Measurements from ENCODE around the gene TBC1D13. TPM values are rescaled to one million over a fixed set of nuclear protein-coding genes. Genes with fewer than 3 reads are reported as not detected.
A peak's percentile ranks its signal among the peaks of the same experiment; 100 is the strongest.

The TBC1D13 gene
- total and polyA plus RNA-seq, 2 of the 13 experiments (the other 11 are each of a cell fraction or from before 2014, with no cell fraction given), result 17.9 to 19.7 TPM

DNA sequence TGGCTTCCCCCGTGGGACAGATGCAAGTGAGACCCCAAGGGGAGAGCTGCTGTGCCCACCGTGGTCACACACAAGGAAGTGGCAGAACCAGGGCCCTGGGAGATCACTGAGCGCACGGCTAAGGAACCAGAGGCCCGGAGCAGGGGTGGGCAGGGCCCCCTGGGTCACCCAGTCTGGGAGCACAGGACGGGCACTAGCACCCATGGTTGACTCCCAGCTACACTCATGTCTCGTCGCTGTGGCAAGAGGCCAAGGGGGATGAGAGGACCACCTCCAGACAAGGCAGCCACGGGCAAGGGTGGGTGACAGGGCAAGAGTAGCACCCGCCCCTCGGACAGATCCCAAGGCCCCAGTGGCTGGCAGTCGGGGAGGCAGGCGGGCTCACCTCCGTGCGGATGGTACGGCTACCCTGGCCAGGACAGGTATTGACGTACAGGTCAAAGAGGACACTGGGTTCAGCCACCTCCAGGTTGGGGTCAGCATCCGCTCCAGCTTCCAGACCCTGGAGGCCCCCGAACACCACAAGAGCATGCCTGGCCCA is 36.4 kb downstream of the TBC1D13 start:
- CTCF ChIA-PET (ENCODE audit: low intra/inter-chr PET ratio, low total read pairs), result no interaction called here
- Histone ChIP-seq H3K9me3 (ENCODE audit: low read length) (no peaks in the 10 kb centered on the region), H3K4me1 (ENCODE audit: insufficient read depth, low read length) (peaks cover 40% of the 10 kb centered on the region), H3K36me3 (replicated peaks in 1 of 2; ENCODE audit: control insufficient read depth in 1 of 2, insufficient read depth in 2 of 2, low read length in 2 of 2) (peaks cover 22 to 62% of the 10 kb centered on the region in 2 experiments), H3K79me2 (ENCODE audit: insufficient read depth, low read length) (peaks cover 8% of the 10 kb centered on the region), H2AFZ (ENCODE audit: low read length) (no peak overlapping the region), H4K20me1 (ENCODE audit: insufficient read depth, low read length) (no peaks in the 10 kb centered on the region), H3K4me3 (replicated peaks in 1 of 3; ENCODE audit: insufficient read depth in 1 of 3, low read depth in 2 of 3, low read length in 3 of 3) (no peak overlapping the region), H3K9ac (ENCODE audit: insufficient read depth, low read depth, low read length) (no peak overlapping the region), H3K27me3 (ENCODE audit: control insufficient read depth in 1 of 2, insufficient read depth in 2 of 2, low read length in 2 of 2) (no peaks in the 10 kb centered on the region), H3K4me2 (ENCODE audit: low read depth, low read length) (no peak overlapping the region), H3K27ac (ENCODE audit: extremely low read length, insufficient read depth, low read length) (no peak overlapping the region)
- POLR2A ChIA-PET, result no interaction called here
- no peak for FAIRE-seq
- no peak for DNase-seq (ENCODE audit: low spot score)
- intact Hi-C loops (cut with micrococcal nuclease; ENCODE audit: unreplicated experiment) (no loop called here), in situ Hi-C loops (cut with HindIII; ENCODE audit: extremely low pct_ligation_motif_present, low pct_unique_long_range_greater_than_20kb) (no loop called here)
- ATAC-seq, result no peak
- BruUV-seq (replicated peaks), result no TSS peak
- no peak for TF ChIP-seq GLI4 (CRISPR knock-in tag; IDR thresholded peaks at IDR 0.05; ENCODE audit: borderline replicate concordance)
- TF ChIP-seq GPBP1L1 (CRISPR knock-in tag; IDR thresholded peaks at IDR 0.05), result no peak
- TF ChIP-seq RBFOX2 (IDR thresholded peaks at IDR 0.05; ENCODE audit: low read depth, low read length), result peak; percentile 69
- TF ChIP-seq ZNF432 (CRISPR knock-in tag; IDR thresholded peaks at IDR 0.05; ENCODE audit: borderline replicate concordance), result no peak
- TF ChIP-seq ATF1 (CRISPR knock-in tag; IDR thresholded peaks at IDR 0.05), result no peak
- TF ChIP-seq FOXC1 (CRISPR knock-in tag; IDR thresholded peaks at IDR 0.05; ENCODE audit: borderline replicate concordance), result no peak
- no peak for TF ChIP-seq TBP (CRISPR knock-in tag; IDR thresholded peaks at IDR 0.05)
- TF ChIP-seq CHD2 (IDR thresholded peaks at IDR 0.05; ENCODE audit: low read depth, low read length), result no peak
- WGBS (ENCODE audit: low lambda C conversion rate), result 99% methylated on average over 14 of the region's 19 CpGs
